ENCODE data around the gene CD2BP2. TPM values are rescaled to one million over a fixed set of nuclear protein-coding genes. Genes with fewer than 3 reads are reported as not detected.
A peak's percentile ranks its signal among the peaks of the same experiment; 100 is the strongest.

The CD2BP2 gene
- total RNA-seq, 1 experiment from 2014 or later = 72.5 TPM

DNA sequence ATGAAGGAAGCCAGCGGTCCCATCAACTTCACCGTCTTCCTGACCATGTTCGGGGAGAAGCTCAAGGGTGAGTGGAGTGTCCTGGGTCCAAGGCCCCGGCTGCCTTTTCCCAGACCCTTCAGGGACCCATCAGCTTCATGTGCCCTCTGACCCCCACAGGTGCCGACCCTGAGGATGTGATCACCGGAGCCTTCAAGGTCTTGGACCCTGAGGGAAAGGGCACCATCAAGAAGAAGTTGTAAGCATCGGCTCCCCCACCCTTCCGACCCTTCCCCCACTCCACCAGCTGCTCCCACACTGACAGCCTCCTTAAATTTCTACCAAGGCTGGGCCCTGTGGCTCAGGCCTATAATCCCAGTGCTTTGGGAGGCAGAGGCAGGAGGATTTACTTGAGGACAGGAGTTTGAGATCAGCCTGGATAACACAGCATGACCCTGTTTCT lies 21.4 kb upstream of the CD2BP2 start:
- ChIA-PET POLR2A (ENCODE audit: low non-redundant PET) (no interaction called here), CTCF (no interaction called here)
- intact Hi-C loops (cut with micrococcal nuclease; ENCODE audit: unreplicated experiment) = no loop called here
- Histone ChIP-seq H3K4me3 (ENCODE audit: low read depth, low read length, poor library complexity, severe bottlenecking) (no peak overlapping the region), H3K4me1 (ENCODE audit: insufficient read depth, low read length, poor library complexity, severe bottlenecking) (peaks cover 11% of the 10 kb centered on the region), H3K27ac (ENCODE audit: low read depth, low read length, poor library complexity, severe bottlenecking) (peak overlapping the region; percentile 100), H3K27me3 (replicated peaks; ENCODE audit: insufficient read depth, low read depth, low read length, poor library complexity) (no peaks in the 10 kb centered on the region), H3K36me3 (ENCODE audit: insufficient read depth, low read length, poor library complexity, severe bottlenecking) (no peaks in the 10 kb centered on the region), H3K9me3 (ENCODE audit: low read depth, low read length, poor library complexity, severe bottlenecking) (no peaks in the 10 kb centered on the region)
- no peak for DNase-seq (ENCODE audit: low spot score)
- BruUV-seq (replicated peaks) = no TSS peak
- TF ChIP-seq, protein P1, sequence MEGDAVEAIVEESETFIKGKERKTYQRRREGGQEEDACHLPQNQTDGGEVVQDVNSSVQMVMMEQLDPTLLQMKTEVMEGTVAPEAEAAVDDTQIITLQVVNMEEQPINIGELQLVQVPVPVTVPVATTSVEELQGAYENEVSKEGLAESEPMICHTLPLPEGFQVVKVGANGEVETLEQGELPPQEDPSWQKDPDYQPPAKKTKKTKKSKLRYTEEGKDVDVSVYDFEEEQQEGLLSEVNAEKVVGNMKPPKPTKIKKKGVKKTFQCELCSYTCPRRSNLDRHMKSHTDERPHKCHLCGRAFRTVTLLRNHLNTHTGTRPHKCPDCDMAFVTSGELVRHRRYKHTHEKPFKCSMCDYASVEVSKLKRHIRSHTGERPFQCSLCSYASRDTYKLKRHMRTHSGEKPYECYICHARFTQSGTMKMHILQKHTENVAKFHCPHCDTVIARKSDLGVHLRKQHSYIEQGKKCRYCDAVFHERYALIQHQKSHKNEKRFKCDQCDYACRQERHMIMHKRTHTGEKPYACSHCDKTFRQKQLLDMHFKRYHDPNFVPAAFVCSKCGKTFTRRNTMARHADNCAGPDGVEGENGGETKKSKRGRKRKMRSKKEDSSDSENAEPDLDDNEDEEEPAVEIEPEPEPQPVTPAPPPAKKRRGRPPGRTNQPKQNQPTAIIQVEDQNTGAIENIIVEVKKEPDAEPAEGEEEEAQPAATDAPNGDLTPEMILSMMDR (conservative IDR thresholded peaks at IDR 0.05; ENCODE audit: low read depth, low read length) = no peak
- no peak for TF ChIP-seq EZH2 (IDR thresholded peaks at IDR 0.05; ENCODE audit: borderline replicate concordance, low read depth, low read length, poor library complexity, severe bottlenecking)

DNA sequence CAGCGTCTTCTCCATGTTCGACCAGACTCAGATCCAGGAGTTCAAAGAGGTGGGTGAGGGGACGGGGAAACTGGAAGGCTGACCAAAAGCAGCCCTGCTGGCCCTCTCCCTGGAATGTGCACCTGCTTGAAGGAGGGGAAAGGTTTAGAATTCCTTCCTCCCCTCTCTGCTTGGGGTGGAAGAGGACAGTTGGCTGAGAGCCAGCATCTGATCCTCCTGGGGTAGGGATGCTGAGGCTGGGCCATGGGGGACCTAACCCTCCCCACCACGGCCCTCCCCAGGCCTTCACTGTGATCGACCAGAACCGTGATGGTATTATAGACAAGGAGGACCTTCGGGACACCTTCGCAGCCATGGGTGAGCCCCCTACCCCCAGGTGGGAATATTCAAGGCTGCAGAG lies 20.8 kb upstream of the CD2BP2 start:
- BruUV-seq (replicated peaks) = no TSS peak
- ChIA-PET CTCF (no interaction called here), POLR2A (ENCODE audit: low non-redundant PET) (no interaction called here)
- intact Hi-C loops (cut with micrococcal nuclease; ENCODE audit: unreplicated experiment) = no loop called here
- no peak overlapping the region for H3K4me3 ChIP-seq (ENCODE audit: low read depth, low read length, poor library complexity, severe bottlenecking)
- no peaks in the 10 kb centered on the region for H3K27me3 ChIP-seq (replicated peaks; ENCODE audit: insufficient read depth, low read depth, low read length, poor library complexity)
- TF ChIP-seq, protein P1 (conservative IDR thresholded peaks at IDR 0.05; ENCODE audit: low read depth, low read length) = no peak
- no peak for TF ChIP-seq EZH2 (IDR thresholded peaks at IDR 0.05; ENCODE audit: borderline replicate concordance, low read depth, low read length, poor library complexity, severe bottlenecking)
- H3K27ac ChIP-seq (ENCODE audit: low read depth, low read length, poor library complexity, severe bottlenecking) = no peak overlapping the region
- no peaks in the 10 kb centered on the region for H3K36me3 ChIP-seq (ENCODE audit: insufficient read depth, low read length, poor library complexity, severe bottlenecking)
- H3K9me3 ChIP-seq (ENCODE audit: low read depth, low read length, poor library complexity, severe bottlenecking) = no peaks in the 10 kb centered on the region
- H3K4me1 ChIP-seq (ENCODE audit: insufficient read depth, low read length, poor library complexity, severe bottlenecking) = peaks cover 14% of the 10 kb centered on the region
- DNase-seq (ENCODE audit: low spot score) = no peak

DNA sequence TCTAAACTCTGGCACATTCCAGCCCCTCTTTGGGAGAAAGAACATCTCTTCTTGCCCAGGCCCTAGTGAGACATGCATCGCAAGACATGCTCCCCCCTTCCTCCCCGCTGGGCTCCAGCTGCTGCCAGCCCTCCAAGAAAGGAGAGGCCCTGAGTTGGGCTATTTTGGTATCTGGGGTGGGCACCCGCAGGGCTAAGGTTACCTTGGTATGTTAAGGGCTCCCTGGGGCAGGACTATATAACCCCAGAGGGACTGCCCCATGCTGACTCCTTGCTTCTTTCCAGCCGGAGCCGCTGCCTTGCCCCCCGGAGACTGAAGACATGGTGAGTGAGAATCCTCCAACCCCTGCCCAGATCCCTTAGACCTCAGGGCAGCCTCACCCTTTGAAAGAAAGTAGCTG lies 19.4 kb upstream of the CD2BP2 start, which contains the start of gene MYL11:
Gene MYL11 (plus strand): TSS at position 265 of the 400 bp plus-strand sequence. CDS start 56 bp downstream, at position 321.
- ChIA-PET CTCF (no interaction called here), POLR2A (ENCODE audit: low non-redundant PET) (no interaction called here)
- no peak for TF ChIP-seq EZH2 (IDR thresholded peaks at IDR 0.05; ENCODE audit: borderline replicate concordance, low read depth, low read length, poor library complexity, severe bottlenecking)
- TF ChIP-seq, protein P1 (conservative IDR thresholded peaks at IDR 0.05; ENCODE audit: low read depth, low read length) = no peak
- no peaks in the 10 kb centered on the region for H3K27me3 ChIP-seq (replicated peaks; ENCODE audit: insufficient read depth, low read depth, low read length, poor library complexity)
- H3K9me3 ChIP-seq (ENCODE audit: low read depth, low read length, poor library complexity, severe bottlenecking) = no peaks in the 10 kb centered on the region
- H3K4me1 ChIP-seq (ENCODE audit: insufficient read depth, low read length, poor library complexity, severe bottlenecking) = peaks cover 14% of the 10 kb centered on the region
- no TSS peak for BruUV-seq (replicated peaks)
- DNase-seq (ENCODE audit: low spot score) = no peak
- H3K36me3 ChIP-seq (ENCODE audit: insufficient read depth, low read length, poor library complexity, severe bottlenecking) = no peaks in the 10 kb centered on the region
- intact Hi-C loops (cut with micrococcal nuclease; ENCODE audit: unreplicated experiment) = loop anchor here (5.0 kb wide), 1 partner anchor 33 kb away; the partner anchor contains the start of gene ZNF771
- no peak within 1 kb of the TSS for H3K4me3 ChIP-seq (ENCODE audit: low read depth, low read length, poor library complexity, severe bottlenecking)
- H3K27ac ChIP-seq (ENCODE audit: low read depth, low read length, poor library complexity, severe bottlenecking) = no peak within 1 kb of the TSS

Measured in A673 (cell line).